ENCODE data around the gene SEC22A.

Gene SEC22A

GRCh38 chr3:123290107-123290930, 88.6 kb downstream of the SEC22A start:
- FAIRE-seq: no peak

GRCh38 chr3:123290962-123291361, 89.2 kb downstream of the SEC22A start:
- FAIRE-seq: no peak

- no peak for FAIRE-seq
These were observed 89.7 kb downstream of the SEC22A start for GRCh38 chr3:123291404-123291803.

- FAIRE-seq: no peak
These were observed 90.9 kb downstream of the SEC22A start for GRCh38 chr3:123292321-123293310.

GRCh38 chr3:123294296-123294938, 92.7 kb downstream of the SEC22A start:
- no peak for FAIRE-seq

GRCh38 chr3:123295171-123295900, 93.6 kb downstream of the SEC22A start:
- FAIRE-seq: no peak

- no peak for FAIRE-seq
These were observed 94.1 kb downstream of the SEC22A start for GRCh38 chr3:123295901-123296250.

- FAIRE-seq: no peak
These were observed 94.5 kb downstream of the SEC22A start for GRCh38 chr3:123296261-123296660.

- no peak for FAIRE-seq
These were observed 95.3 kb downstream of the SEC22A start for GRCh38 chr3:123296836-123297626.

GRCh38 chr3:123297627-123297899, 95.8 kb downstream of the SEC22A start:
- no peak for FAIRE-seq

- FAIRE-seq: no peak
These were observed 97.2 kb downstream of the SEC22A start for GRCh38 chr3:123298903-123299302.

- FAIRE-seq: no peak
These were observed 97.8 kb downstream of the SEC22A start for GRCh38 chr3:123299581-123299980.

GRCh38 chr3:123300056-123300455, 98.3 kb downstream of the SEC22A start:
- FAIRE-seq: no peak

GRCh38 chr3:123300583-123300982, 98.8 kb downstream of the SEC22A start:
- no peak for FAIRE-seq

GRCh38 chr3:123301331-123302184, 99.8 kb downstream of the SEC22A start:
- no peak for FAIRE-seq

- FAIRE-seq: no peak
These were observed 101.2 kb downstream of the SEC22A start for GRCh38 chr3:123302961-123303360.

GRCh38 chr3:123303976-123304560, 102.3 kb downstream of the SEC22A start:
- FAIRE-seq: no peak

GRCh38 chr3:123305192-123305591, 103.4 kb downstream of the SEC22A start:
- no peak for FAIRE-seq

GRCh38 chr3:123307064-123307463, 105.3 kb downstream of the SEC22A start:
- FAIRE-seq: no peak

- FAIRE-seq: no peak
These were observed 108.4 kb downstream of the SEC22A start for GRCh38 chr3:123310186-123310585.

- FAIRE-seq: no peak
These were observed 109.0 kb downstream of the SEC22A start for GRCh38 chr3:123310741-123311140.
